Liver (tissue), 3 donors: ENCODE measurements around the gene UBE2F.

Experiments
- EGR1 ChIP-seq, 2 donors: IDR thresholded peaks; 2 replicates each; pipeline ENCODE4 v1.6.1; 2016 to 2018; ENCODE audit warnings: antibody characterized with exemption in 2 of 2, low read depth in 2 of 2
- FOXA1 ChIP-seq: IDR thresholded peaks from 2 replicates; pipeline ENCODE4 v1.6.1; 2016; ENCODE audit warnings: antibody characterized with exemption
- GABPA ChIP-seq, 2 donors: IDR thresholded peaks in 1 of 2; conservative IDR thresholded peaks in 1 of 2; 2 replicates each; pipeline ENCODE4 v1.6.1; 2016; ENCODE audit warnings: antibody characterized with exemption in 2 of 2, mild to moderate bottlenecking in 1 of 2, moderate library complexity in 1 of 2
- JUND ChIP-seq, 2 donors: IDR thresholded peaks; 2 replicates each; pipeline ENCODE4 v1.6.1; 2016; ENCODE audit warnings: antibody characterized with exemption in 2 of 2
- RXRA ChIP-seq, 2 donors: IDR thresholded peaks; 2 replicates each; pipeline ENCODE4 v1.6.1; 2017 to 2018; ENCODE audit warnings: antibody characterized with exemption in 2 of 2, mild to moderate bottlenecking in 1 of 2
- SP1 ChIP-seq: IDR thresholded peaks from 2 replicates; pipeline ENCODE4 v1.6.1; 2018; ENCODE audit warnings: antibody characterized with exemption, mild to moderate bottlenecking
- TAF1 ChIP-seq: conservative IDR thresholded peaks from 2 replicates; pipeline ENCODE4 v1.6.1; 2016; ENCODE audit warnings: antibody characterized with exemption, mild to moderate bottlenecking
- YY1 ChIP-seq: IDR thresholded peaks from 2 replicates; pipeline ENCODE4 v1.6.1; 2016; ENCODE audit warnings: antibody characterized with exemption, mild to moderate bottlenecking
- TF ChIP-seq, protein P1 (sequence below): fragments of 150-350 bp; IDR thresholded peaks from 2 replicates; pipeline ENCODE4 v1.5.1; 2017; ENCODE audit warnings: improper control_type of control experiment, low read depth, low read length; ENCODE audit not compliant: missing input control
- TF ChIP-seq, protein P2 (sequence below): IDR thresholded peaks from 2 replicates; pipeline ENCODE4 v1.6.1; 2016; ENCODE audit warnings: antibody characterized with exemption
- TF ChIP-seq, protein P3 (sequence below): IDR thresholded peaks from 2 replicates; pipeline ENCODE4 v1.6.1; 2016; ENCODE audit warnings: antibody characterized with exemption
- TF ChIP-seq, protein P4 (sequence below): IDR thresholded peaks from 2 replicates; pipeline ENCODE4 v1.6.1; 2016; ENCODE audit warnings: antibody characterized with exemption, mild to moderate bottlenecking
- donor health status: healthy.
- donor health status: healthy.

DNA sequence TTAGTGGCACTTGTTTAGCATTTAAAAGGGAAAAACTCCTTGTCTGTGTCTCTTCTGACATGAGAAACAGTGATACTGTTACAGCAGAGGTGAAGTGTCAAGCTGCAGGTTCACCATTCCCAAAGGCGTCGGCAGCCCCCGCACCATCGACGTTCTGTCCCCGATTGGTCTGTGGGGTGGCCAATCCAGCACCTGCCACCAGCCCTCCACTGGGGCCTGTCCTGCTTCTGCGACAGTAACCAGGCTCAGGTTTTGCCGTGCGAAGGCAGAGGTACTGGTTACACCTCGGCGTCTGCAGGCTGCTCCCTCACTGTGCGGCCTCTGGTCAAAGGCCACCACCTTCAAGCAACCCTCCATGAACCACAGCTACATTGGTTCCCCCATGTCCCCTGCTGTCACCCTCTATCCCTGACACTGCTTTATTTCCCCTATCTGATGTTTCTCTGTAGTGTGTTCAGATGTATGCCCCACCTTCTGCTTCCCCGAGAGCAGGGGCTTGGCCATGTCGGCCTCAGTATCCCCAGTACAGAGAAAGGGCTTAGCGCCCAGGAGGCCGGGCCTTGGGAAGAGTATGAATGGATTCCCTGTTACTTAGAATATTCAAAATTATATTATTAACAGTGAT, 124.7 kb downstream of the UBE2F start:
- TF ChIP-seq SP1 (no peak), TAF1 (no peak), JUND (IDR thresholded peaks at IDR 0.05) (no peak), EGR1 (IDR thresholded peaks at IDR 0.05; ENCODE audit: low read depth in 2 of 2) (no peak), YY1 (no peak), GABPA (IDR thresholded peaks at IDR 0.05 in 1 of 2, conservative IDR thresholded peaks at IDR 0.05 in 1 of 2) (no peak), FOXA1 (no peak), RXRA (IDR thresholded peaks at IDR 0.05) (no peak)
- TF ChIP-seq, protein P1, sequence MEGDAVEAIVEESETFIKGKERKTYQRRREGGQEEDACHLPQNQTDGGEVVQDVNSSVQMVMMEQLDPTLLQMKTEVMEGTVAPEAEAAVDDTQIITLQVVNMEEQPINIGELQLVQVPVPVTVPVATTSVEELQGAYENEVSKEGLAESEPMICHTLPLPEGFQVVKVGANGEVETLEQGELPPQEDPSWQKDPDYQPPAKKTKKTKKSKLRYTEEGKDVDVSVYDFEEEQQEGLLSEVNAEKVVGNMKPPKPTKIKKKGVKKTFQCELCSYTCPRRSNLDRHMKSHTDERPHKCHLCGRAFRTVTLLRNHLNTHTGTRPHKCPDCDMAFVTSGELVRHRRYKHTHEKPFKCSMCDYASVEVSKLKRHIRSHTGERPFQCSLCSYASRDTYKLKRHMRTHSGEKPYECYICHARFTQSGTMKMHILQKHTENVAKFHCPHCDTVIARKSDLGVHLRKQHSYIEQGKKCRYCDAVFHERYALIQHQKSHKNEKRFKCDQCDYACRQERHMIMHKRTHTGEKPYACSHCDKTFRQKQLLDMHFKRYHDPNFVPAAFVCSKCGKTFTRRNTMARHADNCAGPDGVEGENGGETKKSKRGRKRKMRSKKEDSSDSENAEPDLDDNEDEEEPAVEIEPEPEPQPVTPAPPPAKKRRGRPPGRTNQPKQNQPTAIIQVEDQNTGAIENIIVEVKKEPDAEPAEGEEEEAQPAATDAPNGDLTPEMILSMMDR, result no peak
- TF ChIP-seq, protein P2, sequence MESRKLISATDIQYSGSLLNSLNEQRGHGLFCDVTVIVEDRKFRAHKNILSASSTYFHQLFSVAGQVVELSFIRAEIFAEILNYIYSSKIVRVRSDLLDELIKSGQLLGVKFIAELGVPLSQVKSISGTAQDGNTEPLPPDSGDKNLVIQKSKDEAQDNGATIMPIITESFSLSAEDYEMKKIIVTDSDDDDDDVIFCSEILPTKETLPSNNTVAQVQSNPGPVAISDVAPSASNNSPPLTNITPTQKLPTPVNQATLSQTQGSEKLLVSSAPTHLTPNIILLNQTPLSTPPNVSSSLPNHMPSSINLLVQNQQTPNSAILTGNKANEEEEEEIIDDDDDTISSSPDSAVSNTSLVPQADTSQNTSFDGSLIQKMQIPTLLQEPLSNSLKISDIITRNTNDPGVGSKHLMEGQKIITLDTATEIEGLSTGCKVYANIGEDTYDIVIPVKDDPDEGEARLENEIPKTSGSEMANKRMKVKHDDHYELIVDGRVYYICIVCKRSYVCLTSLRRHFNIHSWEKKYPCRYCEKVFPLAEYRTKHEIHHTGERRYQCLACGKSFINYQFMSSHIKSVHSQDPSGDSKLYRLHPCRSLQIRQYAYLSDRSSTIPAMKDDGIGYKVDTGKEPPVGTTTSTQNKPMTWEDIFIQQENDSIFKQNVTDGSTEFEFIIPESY, result no peak
- TF ChIP-seq, protein P3, sequence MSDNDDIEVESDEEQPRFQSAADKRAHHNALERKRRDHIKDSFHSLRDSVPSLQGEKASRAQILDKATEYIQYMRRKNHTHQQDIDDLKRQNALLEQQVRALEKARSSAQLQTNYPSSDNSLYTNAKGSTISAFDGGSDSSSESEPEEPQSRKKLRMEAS, result no peak
- TF ChIP-seq, protein P4, sequence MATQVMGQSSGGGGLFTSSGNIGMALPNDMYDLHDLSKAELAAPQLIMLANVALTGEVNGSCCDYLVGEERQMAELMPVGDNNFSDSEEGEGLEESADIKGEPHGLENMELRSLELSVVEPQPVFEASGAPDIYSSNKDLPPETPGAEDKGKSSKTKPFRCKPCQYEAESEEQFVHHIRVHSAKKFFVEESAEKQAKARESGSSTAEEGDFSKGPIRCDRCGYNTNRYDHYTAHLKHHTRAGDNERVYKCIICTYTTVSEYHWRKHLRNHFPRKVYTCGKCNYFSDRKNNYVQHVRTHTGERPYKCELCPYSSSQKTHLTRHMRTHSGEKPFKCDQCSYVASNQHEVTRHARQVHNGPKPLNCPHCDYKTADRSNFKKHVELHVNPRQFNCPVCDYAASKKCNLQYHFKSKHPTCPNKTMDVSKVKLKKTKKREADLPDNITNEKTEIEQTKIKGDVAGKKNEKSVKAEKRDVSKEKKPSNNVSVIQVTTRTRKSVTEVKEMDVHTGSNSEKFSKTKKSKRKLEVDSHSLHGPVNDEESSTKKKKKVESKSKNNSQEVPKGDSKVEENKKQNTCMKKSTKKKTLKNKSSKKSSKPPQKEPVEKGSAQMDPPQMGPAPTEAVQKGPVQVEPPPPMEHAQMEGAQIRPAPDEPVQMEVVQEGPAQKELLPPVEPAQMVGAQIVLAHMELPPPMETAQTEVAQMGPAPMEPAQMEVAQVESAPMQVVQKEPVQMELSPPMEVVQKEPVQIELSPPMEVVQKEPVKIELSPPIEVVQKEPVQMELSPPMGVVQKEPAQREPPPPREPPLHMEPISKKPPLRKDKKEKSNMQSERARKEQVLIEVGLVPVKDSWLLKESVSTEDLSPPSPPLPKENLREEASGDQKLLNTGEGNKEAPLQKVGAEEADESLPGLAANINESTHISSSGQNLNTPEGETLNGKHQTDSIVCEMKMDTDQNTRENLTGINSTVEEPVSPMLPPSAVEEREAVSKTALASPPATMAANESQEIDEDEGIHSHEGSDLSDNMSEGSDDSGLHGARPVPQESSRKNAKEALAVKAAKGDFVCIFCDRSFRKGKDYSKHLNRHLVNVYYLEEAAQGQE, result no peak
